Body of pancreas (tissue), 4 donors: Measurements from ENCODE around the gene ANKRD55.

Source experiments
- CTCF ChIP-seq, 7 experiments: fragments of 450-650 bp in 4 of 7; fragments of 200-600 bp in 3 of 7; sonication (generic) in 3 of 7; IDR thresholded peaks; one replicate each; pipeline ENCODE4 v1.5.1; 2016 to 2019; ENCODE audit warnings: antibody characterized with exemption in 7 of 7
- POLR2A ChIP-seq, 3 donors: fragments of 450-650 bp; IDR thresholded peaks; one replicate each; pipeline ENCODE4 v1.6.1; 2016; ENCODE audit warnings: antibody characterized with exemption in 3 of 3, mild to moderate bottlenecking in 2 of 3

- TF ChIP-seq POLR2A (IDR thresholded peaks at IDR 0.05), result no peak
- TF ChIP-seq CTCF (IDR thresholded peaks at IDR 0.05), result no peak
Observed at GRCh38 chr5:56142614-56143372, 90.3 kb downstream of the ANKRD55 start.
